Measurements from ENCODE around the gene ACOXL. TPM values are rescaled to one million over a fixed set of nuclear protein-coding genes. Genes with fewer than 3 reads are reported as not detected.

The ACOXL gene
- total RNA-seq, 1 donor from 2014 or later: 0.58 TPM

- DNase-seq (ENCODE audit: low read depth): no peak
- Histone ChIP-seq H3K36me3 (ENCODE audit: control insufficient read depth, insufficient read depth, low read length) (no peaks in the 10 kb centered on the region), H3K4me3 (ENCODE audit: low read depth, low read length) (no peak overlapping the region), H3K27me3 (ENCODE audit: control insufficient read depth, insufficient read depth, low read length) (peaks cover 19% of the 10 kb centered on the region)
- TF ChIP-seq, protein P1, sequence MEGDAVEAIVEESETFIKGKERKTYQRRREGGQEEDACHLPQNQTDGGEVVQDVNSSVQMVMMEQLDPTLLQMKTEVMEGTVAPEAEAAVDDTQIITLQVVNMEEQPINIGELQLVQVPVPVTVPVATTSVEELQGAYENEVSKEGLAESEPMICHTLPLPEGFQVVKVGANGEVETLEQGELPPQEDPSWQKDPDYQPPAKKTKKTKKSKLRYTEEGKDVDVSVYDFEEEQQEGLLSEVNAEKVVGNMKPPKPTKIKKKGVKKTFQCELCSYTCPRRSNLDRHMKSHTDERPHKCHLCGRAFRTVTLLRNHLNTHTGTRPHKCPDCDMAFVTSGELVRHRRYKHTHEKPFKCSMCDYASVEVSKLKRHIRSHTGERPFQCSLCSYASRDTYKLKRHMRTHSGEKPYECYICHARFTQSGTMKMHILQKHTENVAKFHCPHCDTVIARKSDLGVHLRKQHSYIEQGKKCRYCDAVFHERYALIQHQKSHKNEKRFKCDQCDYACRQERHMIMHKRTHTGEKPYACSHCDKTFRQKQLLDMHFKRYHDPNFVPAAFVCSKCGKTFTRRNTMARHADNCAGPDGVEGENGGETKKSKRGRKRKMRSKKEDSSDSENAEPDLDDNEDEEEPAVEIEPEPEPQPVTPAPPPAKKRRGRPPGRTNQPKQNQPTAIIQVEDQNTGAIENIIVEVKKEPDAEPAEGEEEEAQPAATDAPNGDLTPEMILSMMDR (IDR thresholded peaks at IDR 0.05; ENCODE audit: insufficient read depth, low read length, poor library complexity, severe bottlenecking): no peak
Measured at GRCh38 chr2:110804433-110804832, 72.1 kb downstream of the ACOXL start.

GRCh38 chr2:110804915-110805314 lies 72.5 kb downstream of the ACOXL start:
- H3K36me3 ChIP-seq (ENCODE audit: control insufficient read depth, insufficient read depth, low read length): no peaks in the 10 kb centered on the region
- no peak for DNase-seq (ENCODE audit: low read depth)
- H3K27me3 ChIP-seq (ENCODE audit: control insufficient read depth, insufficient read depth, low read length): peaks cover 19% of the 10 kb centered on the region
- TF ChIP-seq, protein P1 (IDR thresholded peaks at IDR 0.05; ENCODE audit: insufficient read depth, low read length, poor library complexity, severe bottlenecking): no peak
- H3K4me3 ChIP-seq (ENCODE audit: low read depth, low read length): no peak overlapping the region

- TF ChIP-seq, protein P1 (IDR thresholded peaks at IDR 0.05; ENCODE audit: insufficient read depth, low read length, poor library complexity, severe bottlenecking): no peak
Measured at GRCh38 chr2:110805894-110806452, 73.6 kb downstream of the ACOXL start.

DNA sequence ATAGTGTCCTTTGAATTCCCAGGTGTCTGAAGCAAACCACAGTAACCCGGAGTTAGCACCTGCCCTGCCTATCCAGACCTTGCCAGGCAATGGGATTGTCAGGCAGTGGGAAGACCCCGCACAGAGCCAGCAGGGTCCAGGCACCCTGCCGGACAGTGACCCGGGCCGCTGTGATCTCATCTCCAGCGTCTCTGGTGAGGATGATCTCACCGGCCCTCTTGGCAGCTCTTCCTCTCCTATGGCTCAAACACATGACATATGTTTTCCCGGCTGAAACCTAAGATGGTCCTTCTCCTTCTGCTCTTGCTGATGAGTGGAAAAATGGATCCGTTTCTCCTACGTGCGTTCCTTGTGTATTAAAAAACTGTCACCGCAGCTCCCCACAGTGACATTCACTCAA lies 75.1 kb downstream of the ACOXL start:
- TF ChIP-seq, protein P1 (IDR thresholded peaks at IDR 0.05; ENCODE audit: insufficient read depth, low read length, poor library complexity, severe bottlenecking): no peak
- no peaks in the 10 kb centered on the region for H3K36me3 ChIP-seq (ENCODE audit: control insufficient read depth, insufficient read depth, low read length)
- no peak overlapping the region for H3K4me3 ChIP-seq (ENCODE audit: low read depth, low read length)
- DNase-seq (ENCODE audit: low read depth): no peak
- H3K27me3 ChIP-seq (ENCODE audit: control insufficient read depth, insufficient read depth, low read length): peaks cover 15% of the 10 kb centered on the region

More at GRCh38 chr2:110805894-110806452, 73.6 kb downstream of the ACOXL start:
- H3K36me3 ChIP-seq (ENCODE audit: control insufficient read depth, insufficient read depth, low read length): no peaks in the 10 kb centered on the region
- no peak for DNase-seq (ENCODE audit: low read depth)
- no peak overlapping the region for H3K4me3 ChIP-seq (ENCODE audit: low read depth, low read length)
- H3K27me3 ChIP-seq (ENCODE audit: control insufficient read depth, insufficient read depth, low read length): peaks cover 17% of the 10 kb centered on the region

- no peak for DNase-seq (ENCODE audit: low read depth)
- no peaks in the 10 kb centered on the region for H3K36me3 ChIP-seq (ENCODE audit: control insufficient read depth, insufficient read depth, low read length)
- TF ChIP-seq, protein P1 (IDR thresholded peaks at IDR 0.05; ENCODE audit: insufficient read depth, low read length, poor library complexity, severe bottlenecking): no peak
- peaks cover 17% of the 10 kb centered on the region for H3K27me3 ChIP-seq (ENCODE audit: control insufficient read depth, insufficient read depth, low read length)
- H3K4me3 ChIP-seq (ENCODE audit: low read depth, low read length): no peak overlapping the region
Measured at GRCh38 chr2:110810404-110810803, 78.0 kb downstream of the ACOXL start.

Measured in kidney epithelial cell (primary cell).